HepG2 (cell line): ENCODE data around the gene NIN. TPM values are rescaled to one million over a fixed set of nuclear protein-coding genes. Genes with fewer than 3 reads are reported as not detected.

Experiments used
- ASH2L ChIP-seq: fragments of 300-600, 200-600 bp; sonication (generic); IDR thresholded peaks from 2 replicates; pipeline ENCODE4 v1.7.0; 2017; ENCODE audit warnings: low read depth, mild to moderate bottlenecking, moderate library complexity, mixed read lengths, low read length; ENCODE audit not compliant: insufficient read length
- ERF ChIP-seq: IDR thresholded peaks from 2 replicates; pipeline ENCODE4 v1.6.1; 2018; ENCODE audit warnings: missing biosample characterization, missing genetic modification reagents
- JDP2 ChIP-seq: sonication (generic); formaldehyde crosslinking; IDR thresholded peaks from 2 replicates; pipeline ENCODE4 v1.8.1; 2022; ENCODE audit warnings: missing genetic modification reagents, borderline replicate concordance
- LBX2 ChIP-seq: sonication (generic); formaldehyde crosslinking; IDR thresholded peaks from 2 replicates; pipeline ENCODE4 v1.5.0; 2020; ENCODE audit warnings: missing genetic modification reagents, mild to moderate bottlenecking, borderline replicate concordance
- NFIB ChIP-seq: sonication (generic); formaldehyde crosslinking; IDR thresholded peaks from 2 replicates; pipeline ENCODE4 v1.9.0; 2021; ENCODE audit warnings: missing genetic modification reagents, mild to moderate bottlenecking, borderline replicate concordance
- RARG ChIP-seq: sonication (generic); formaldehyde crosslinking; IDR thresholded peaks from 2 replicates; pipeline ENCODE4 v1.4.0; 2020; ENCODE audit warnings: low read depth, mild to moderate bottlenecking, missing genetic modification reagents
- SRSF4 ChIP-seq: fragments of 200-400 bp; formaldehyde crosslinking; IDR thresholded peaks from one replicate; pipeline ENCODE4 v1.6.1; 2018; ENCODE audit warnings: mild to moderate bottlenecking, low read depth, low read length, moderate library complexity; ENCODE audit not compliant: poor library complexity, severe bottlenecking
- STAG1 ChIP-seq: sonication (generic); formaldehyde crosslinking; IDR thresholded peaks from 2 replicates; pipeline ENCODE4 v1.4.0; 2020; ENCODE audit warnings: missing genetic modification reagents
- ZFAT ChIP-seq: sonication (generic); formaldehyde crosslinking; conservative IDR thresholded peaks from 2 replicates; pipeline ENCODE4 v1.8.1; 2023; ENCODE audit warnings: missing genetic modification reagents, inconsistent platforms
- ZFY ChIP-seq: sonication (generic); formaldehyde crosslinking; IDR thresholded peaks from 2 replicates; pipeline ENCODE4 v1.4.0; 2020; ENCODE audit warnings: missing genetic modification reagents
- ZNF230 ChIP-seq: sonication (generic); formaldehyde crosslinking; IDR thresholded peaks from 2 replicates; pipeline ENCODE4 v1.4.0; 2020; ENCODE audit warnings: mild to moderate bottlenecking, missing genetic modification reagents
- ZNF235 ChIP-seq: sonication (generic); formaldehyde crosslinking; IDR thresholded peaks from 2 replicates; pipeline ENCODE4 v1.8.1; 2023; ENCODE audit warnings: mild to moderate bottlenecking, missing genetic modification reagents, borderline replicate concordance
- ZNF30 ChIP-seq: sonication (generic); formaldehyde crosslinking; IDR thresholded peaks from 2 replicates; pipeline ENCODE4 v1.5.0; 2020; ENCODE audit warnings: mild to moderate bottlenecking, missing genetic modification reagents
- ZNF317 ChIP-seq: sonication (generic); formaldehyde crosslinking; IDR thresholded peaks from 2 replicates; pipeline ENCODE4 v1.5.0; 2020; ENCODE audit warnings: mild to moderate bottlenecking, missing genetic modification reagents
- ZNF350 ChIP-seq: sonication (generic); formaldehyde crosslinking; IDR thresholded peaks from 2 replicates; pipeline ENCODE4 v1.4.0; 2020; ENCODE audit warnings: mild to moderate bottlenecking, low read depth, missing genetic modification reagents, borderline replicate concordance
- polyA plus RNA-seq, 8 experiments: library from polyadenylated mRNA; depleted of rRNA in 3 of 8; stranded (reverse) in 7 of 8; unstranded in 1 of 8; fragments of >200 nt; fragmentation: Illumina TruSeq in 4 of 8; extraction: Trizol in 4 of 8; gene quantifications; 2 replicates each; pipeline versions ENCODE4 v1.2.1 to v1.2.3, GENCODE V29; 2011 to 2016; ENCODE audit warnings: low read depth in 4 of 8, missing spikeins in 1 of 8, mixed read lengths in 1 of 8; ENCODE audit not compliant: insufficient read depth in 1 of 8
- total RNA-seq, 5 experiments: library from RNA; depleted of rRNA; stranded (reverse); fragments of >200 nt; fragmentation: Illumina TruSeq; extraction: Trizol; gene quantifications; 2 replicates each; pipeline ENCODE4 v1.2.3, GENCODE V29; 2016; ENCODE audit warnings: low read depth in 1 of 5
- TF ChIP-seq, protein P1 (sequence below), 2 experiments: fragments of 450-650 bp in 1 of 2; sonication (generic) in 1 of 2; formaldehyde crosslinking in 1 of 2; IDR thresholded peaks; 2 replicates each; pipeline versions ENCODE4 v1.6.1 to v1.8.0; 2016 to 2022; ENCODE audit warnings: antibody characterized with exemption in 1 of 2, mild to moderate bottlenecking in 1 of 2, missing genetic modification reagents in 1 of 2
- TF ChIP-seq, protein P2 (sequence below): sonication (generic); formaldehyde crosslinking; IDR thresholded peaks from 2 replicates; pipeline ENCODE4 v1.4.0; 2020; ENCODE audit warnings: missing genetic modification reagents

Gene NIN
- total and polyA plus RNA-seq, 2 of the 13 experiments (the other 11 are each of a cell fraction or from before 2014, with no cell fraction given) = 2.8 to 9.7 TPM

DNA sequence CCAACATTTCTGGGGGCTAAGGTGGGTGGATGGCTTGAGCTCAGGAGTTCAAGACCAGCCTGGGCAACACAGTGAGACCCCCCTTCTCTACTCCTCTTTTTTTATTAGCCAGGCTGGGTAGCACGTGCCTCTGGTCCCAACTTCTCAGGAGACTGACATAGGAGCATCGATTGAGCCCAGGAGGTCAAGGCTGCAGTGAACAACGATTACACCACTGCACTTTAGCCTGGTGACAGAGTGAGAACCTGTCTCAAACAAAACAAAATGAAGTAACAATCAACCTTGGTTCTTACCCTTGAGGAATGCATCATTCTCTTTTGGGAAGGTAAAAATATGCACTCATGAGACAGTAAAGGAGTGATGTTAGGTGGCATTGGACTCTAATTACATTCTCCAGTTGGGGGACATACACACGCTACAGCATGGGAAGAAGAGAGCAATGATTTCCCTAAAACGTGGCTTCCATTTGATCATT, 3.9 kb upstream of the NIN start (continued):
- TF ChIP-seq, protein P1, sequence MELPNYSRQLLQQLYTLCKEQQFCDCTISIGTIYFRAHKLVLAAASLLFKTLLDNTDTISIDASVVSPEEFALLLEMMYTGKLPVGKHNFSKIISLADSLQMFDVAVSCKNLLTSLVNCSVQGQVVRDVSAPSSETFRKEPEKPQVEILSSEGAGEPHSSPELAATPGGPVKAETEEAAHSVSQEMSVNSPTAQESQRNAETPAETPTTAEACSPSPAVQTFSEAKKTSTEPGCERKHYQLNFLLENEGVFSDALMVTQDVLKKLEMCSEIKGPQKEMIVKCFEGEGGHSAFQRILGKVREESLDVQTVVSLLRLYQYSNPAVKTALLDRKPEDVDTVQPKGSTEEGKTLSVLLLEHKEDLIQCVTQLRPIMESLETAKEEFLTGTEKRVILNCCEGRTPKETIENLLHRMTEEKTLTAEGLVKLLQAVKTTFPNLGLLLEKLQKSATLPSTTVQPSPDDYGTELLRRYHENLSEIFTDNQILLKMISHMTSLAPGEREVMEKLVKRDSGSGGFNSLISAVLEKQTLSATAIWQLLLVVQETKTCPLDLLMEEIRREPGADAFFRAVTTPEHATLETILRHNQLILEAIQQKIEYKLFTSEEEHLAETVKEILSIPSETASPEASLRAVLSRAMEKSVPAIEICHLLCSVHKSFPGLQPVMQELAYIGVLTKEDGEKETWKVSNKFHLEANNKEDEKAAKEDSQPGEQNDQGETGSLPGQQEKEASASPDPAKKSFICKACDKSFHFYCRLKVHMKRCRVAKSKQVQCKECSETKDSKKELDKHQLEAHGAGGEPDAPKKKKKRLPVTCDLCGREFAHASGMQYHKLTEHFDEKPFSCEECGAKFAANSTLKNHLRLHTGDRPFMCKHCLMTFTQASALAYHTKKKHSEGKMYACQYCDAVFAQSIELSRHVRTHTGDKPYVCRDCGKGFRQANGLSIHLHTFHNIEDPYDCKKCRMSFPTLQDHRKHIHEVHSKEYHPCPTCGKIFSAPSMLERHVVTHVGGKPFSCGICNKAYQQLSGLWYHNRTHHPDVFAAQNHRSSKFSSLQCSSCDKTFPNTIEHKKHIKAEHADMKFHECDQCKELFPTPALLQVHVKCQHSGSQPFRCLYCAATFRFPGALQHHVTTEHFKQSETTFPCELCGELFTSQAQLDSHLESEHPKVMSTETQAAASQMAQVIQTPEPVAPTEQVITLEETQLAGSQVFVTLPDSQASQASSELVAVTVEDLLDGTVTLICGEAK (IDR thresholded peaks at IDR 0.05) = no peak
- TF ChIP-seq, protein P1 (CRISPR knock-in tag; IDR thresholded peaks at IDR 0.05) = peak; percentile 47; the same call in 1 of the 2 replicates
- TF ChIP-seq ZNF317 (CRISPR knock-in tag) = 0 out of 2 replicates have a peak, but pooled peaks have one; percentile 27
- no peak for TF ChIP-seq RARG (CRISPR knock-in tag)
- TF ChIP-seq ZNF230 (CRISPR knock-in tag) = no peak
- no peak for TF ChIP-seq ZNF30
- no peak for TF ChIP-seq STAG1 (CRISPR knock-in tag)
- TF ChIP-seq JDP2 (CRISPR knock-in tag) = no peak
- TF ChIP-seq ZFY = no peak
- TF ChIP-seq ASH2L = peak; percentile 33
- TF ChIP-seq SRSF4 = no peak
- no peak for TF ChIP-seq ZNF235 (CRISPR knock-in tag)
- TF ChIP-seq, protein P2, sequence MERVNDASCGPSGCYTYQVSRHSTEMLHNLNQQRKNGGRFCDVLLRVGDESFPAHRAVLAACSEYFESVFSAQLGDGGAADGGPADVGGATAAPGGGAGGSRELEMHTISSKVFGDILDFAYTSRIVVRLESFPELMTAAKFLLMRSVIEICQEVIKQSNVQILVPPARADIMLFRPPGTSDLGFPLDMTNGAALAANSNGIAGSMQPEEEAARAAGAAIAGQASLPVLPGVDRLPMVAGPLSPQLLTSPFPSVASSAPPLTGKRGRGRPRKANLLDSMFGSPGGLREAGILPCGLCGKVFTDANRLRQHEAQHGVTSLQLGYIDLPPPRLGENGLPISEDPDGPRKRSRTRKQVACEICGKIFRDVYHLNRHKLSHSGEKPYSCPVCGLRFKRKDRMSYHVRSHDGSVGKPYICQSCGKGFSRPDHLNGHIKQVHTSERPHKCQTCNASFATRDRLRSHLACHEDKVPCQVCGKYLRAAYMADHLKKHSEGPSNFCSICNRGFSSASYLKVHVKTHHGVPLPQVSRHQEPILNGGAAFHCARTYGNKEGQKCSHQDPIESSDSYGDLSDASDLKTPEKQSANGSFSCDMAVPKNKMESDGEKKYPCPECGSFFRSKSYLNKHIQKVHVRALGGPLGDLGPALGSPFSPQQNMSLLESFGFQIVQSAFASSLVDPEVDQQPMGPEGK (CRISPR knock-in tag) = no peak
- TF ChIP-seq ZFAT = no peak
- no peak for TF ChIP-seq LBX2 (CRISPR knock-in tag)
- no peak; the same call in 1 of the 2 replicates for TF ChIP-seq ERF (CRISPR knock-in tag)
- TF ChIP-seq ZNF350 (CRISPR knock-in tag) = no peak
- TF ChIP-seq NFIB (CRISPR knock-in tag) = no peak
